GM12801 (cell line): ENCODE measurements around the gene REST.

ENCODE experiments used
- CTCF ChIP-seq: IDR thresholded peaks from one replicate; pipeline ENCODE4 v1.5.1; 2011; ENCODE audit warnings: control low read depth; ENCODE audit not compliant: insufficient read length; ENCODE audit errors: extremely low read depth

REST gene

DNA sequence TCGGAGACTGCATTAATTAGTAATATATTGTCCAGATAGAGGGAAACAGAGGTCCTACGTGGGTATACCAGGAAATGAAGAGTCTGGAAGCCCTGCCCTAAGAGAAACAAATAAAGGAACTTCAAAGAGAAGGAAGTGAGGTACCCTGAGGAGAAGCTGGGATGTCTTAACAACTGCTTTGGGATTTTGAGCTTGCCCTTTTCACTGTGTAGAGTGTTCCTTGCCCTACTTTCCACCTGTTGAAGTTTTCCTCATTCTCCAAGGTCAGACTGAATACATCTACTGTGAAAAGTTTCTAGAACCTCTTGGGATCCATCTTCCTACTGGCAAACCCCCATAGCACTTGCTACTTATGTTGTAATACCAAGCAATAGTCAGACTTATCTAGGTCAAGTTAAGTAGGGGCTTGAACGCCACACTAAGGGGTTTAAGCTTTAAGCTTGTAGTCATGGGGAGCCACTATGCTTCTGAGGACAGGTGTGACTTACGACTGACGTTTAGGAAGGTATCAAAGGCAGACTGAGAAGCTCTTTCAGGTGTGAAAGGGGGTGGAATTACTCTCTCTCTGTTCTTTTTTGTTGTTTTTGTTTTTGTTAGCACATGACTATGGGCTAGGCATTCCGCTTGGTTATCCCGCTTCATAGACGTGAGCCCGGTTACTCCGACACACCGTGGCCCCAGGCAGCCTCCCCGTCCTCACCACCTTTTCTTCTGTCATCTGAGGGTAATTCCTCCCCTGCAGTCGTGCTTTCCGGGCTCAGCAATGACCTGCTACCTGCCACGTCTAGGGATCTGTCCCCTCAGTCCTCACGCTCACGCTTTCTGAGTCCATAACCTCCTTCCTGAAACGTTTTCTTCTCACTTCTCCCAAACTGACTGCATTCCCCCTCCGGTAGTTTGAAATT is 959 bp upstream of the REST start:
- TF ChIP-seq CTCF, result no peak

DNA sequence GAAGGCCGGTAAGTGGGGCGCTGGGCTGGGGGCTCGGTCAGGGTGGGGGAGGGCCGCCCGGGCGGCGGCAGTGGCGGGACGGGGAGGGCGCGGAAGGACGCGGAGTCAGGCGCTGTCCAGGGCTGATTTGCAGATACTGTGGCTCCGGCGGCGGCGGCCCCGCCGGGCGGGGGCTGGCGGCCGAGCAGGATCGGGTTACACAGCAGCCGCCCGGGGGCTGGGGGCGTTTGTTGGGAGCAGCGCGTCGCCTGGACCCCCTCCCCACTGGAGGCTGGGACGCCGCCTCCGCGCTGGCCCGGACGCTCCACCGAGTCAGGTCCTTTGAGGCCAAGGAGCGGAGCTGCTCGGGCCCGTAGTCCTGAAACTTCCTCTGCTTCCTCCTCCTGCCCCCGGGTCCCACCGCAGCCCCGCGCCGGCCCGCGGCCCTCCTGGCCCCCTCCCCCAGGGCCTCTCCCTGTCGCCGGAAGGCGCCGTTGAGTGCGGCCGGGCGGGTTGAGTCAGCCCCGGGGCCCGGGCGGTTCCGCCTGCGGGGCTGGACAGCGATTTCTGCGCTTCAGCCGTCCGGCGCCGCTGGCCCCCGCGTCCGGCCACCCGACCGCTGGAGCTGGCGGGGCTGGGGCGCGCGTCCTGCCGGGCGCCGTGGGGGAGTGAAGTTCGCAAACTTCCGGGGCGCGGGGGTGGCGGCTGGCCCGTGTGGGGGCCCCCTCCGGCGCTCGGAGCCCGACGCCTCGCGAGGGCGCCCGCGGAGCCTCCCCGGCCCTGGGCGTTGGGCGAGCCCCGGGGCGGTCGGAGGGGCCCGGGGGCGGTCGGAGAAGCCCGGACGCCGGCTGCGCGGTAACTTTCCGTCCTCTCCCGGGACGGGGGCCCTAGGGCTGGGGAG is 746 bp downstream of the REST start:
- TF ChIP-seq CTCF, result no peak

- no peak for TF ChIP-seq CTCF
Observed at GRCh38 chr4:56909086-56909894, 1.6 kb downstream of the REST start.

GRCh38 chr4:56910172-56910967 is 2.7 kb downstream of the REST start:
- TF ChIP-seq CTCF, result no peak

DNA sequence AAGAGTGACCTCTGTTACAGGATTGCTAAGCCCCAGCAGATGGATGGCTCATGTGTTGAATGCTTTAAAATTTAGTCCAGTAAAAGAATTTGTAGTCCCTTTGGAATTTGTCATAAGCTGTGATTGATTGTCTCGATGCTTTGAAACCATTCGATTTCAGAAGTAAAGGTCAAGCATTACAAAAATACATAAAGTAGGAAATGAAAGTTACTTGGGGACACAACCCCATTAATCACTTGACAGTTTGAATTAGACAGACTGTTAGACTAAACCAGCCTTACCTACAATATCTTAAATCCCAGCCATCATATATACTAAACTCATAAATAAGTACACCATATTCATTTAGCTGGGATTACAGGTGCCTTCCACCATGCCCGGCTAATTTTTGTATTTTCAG is 6.6 kb downstream of the REST start:
- TF ChIP-seq CTCF, result no peak

- TF ChIP-seq CTCF, result no peak
Observed at GRCh38 chr4:56927196-56927595, 19.5 kb downstream of the REST start.
